GM21717 (cell line): ENCODE results near the gene ALDH1L1.

Experiments
- ATAC-seq: cut with Tn5 transposase; IDR thresholded peaks from one replicate; pipeline ENCODE4 v1.9.1; 2021; ENCODE audit warnings: mild to moderate bottlenecking, moderate library complexity; ENCODE audit not compliant: unreplicated experiment

Gene ALDH1L1

DNA sequence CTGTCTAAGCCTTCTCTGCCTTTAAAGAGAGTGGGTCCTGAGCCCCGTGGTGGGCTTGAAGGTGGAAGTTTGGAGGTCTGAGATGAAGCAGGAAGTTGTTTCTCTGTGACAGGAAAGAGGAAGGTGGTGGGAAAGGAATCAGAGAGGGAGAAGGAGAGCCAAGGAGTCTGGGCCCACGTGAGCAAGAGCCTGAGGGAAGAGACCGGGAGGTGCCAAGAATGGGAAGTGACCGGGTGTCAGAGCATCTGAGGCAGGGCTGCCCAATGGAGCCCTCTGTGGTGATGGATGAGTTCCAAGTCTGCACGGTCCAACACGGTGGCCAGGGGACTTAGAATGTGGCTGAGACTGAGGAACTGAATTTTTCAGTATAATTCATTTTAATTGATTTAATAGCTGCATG, 24.6 kb downstream of the ALDH1L1 start:
- no peak for ATAC-seq

DNA sequence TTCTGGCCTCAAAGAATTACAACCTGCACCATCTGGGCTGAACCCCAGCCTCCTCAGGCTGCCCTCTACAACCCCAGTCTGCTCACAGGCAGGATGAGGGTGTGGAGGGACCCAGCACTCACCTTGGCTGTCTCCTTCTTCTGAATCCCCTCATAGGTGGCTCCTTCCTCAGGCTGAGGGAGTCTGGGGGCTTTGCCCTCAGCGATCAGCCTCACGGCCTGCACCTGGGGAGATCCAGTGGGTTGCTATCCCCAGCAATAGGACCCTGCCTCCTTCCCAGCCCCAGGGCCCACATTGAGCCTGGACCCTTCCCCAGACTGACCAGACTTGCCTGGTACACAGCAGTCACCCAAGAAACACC, 25.1 kb downstream of the ALDH1L1 start:
- no peak for ATAC-seq

DNA sequence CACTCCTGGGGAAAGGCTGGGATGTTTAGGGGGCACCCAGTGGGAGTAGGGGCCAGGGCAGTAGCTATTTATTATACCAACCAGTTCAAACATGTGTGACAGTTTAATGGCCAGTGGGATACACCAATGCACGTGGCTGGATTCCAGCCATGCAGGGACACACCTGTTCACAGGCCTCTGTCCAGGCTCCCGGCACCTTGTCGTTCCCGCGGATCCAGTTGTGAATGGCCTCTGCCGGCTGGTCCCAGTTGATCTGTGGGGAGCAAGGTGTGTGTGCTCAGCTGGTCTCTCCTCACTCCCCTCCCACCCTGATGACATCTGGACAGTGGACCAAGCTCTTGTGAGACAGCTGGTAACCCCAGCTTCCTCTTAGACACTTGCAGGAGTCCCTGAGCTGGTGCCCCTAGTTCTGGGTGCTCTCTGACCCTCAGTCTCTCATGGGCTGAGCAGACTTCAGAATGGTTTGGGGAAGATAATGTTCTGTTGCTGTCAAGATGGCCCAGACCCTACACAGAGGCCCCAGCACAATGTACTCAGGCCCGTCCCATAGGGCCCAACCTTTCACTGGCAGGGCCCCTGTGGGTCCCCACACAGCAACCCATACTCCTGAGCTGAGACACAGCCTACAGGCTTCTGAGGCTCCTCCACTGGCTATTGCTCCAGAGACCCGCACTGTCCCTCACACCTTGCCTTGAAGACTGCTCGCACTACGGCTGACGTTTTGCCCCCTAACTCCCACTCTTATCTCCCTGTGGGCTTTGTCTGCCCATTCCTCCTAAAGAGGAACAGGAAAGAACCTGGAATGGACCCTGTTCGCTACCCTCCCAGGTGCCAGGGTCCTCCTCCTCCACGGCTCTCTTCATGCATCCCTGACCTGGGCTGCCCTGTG, 25.8 kb downstream of the ALDH1L1 start:
- no peak for ATAC-seq

DNA sequence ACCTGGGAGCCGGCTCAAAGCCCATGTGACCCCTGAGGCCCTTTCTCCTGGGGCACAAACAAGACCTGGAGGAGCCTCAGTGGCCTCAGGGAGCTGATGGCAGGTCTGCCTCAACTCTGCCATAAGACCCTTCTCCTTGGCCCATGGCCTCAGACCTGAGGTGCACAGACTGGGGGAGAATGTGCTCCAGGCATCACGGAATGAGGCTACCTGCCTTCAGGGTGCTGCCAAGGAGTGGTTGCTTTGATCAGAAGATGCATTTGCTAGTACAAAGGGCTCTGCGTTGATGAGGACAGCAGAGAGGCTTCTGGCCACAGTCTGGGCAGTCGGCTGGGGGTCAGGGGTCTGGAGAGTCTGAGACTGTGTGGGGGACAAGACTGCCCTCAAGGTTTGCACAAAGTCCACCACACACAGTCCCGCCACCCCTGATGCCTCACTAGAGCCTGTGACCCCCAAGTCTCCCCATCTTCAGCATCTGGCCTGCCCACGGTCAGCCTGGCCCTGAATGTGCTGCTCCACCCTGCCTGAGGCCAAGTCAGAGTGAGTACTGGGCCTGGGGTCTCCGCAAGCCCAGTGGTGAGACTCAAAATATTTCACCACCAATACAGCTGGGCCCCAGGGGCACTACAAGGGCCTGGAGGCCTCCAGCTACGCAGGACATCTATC, 26.6 kb downstream of the ALDH1L1 start:
- no peak for ATAC-seq

DNA sequence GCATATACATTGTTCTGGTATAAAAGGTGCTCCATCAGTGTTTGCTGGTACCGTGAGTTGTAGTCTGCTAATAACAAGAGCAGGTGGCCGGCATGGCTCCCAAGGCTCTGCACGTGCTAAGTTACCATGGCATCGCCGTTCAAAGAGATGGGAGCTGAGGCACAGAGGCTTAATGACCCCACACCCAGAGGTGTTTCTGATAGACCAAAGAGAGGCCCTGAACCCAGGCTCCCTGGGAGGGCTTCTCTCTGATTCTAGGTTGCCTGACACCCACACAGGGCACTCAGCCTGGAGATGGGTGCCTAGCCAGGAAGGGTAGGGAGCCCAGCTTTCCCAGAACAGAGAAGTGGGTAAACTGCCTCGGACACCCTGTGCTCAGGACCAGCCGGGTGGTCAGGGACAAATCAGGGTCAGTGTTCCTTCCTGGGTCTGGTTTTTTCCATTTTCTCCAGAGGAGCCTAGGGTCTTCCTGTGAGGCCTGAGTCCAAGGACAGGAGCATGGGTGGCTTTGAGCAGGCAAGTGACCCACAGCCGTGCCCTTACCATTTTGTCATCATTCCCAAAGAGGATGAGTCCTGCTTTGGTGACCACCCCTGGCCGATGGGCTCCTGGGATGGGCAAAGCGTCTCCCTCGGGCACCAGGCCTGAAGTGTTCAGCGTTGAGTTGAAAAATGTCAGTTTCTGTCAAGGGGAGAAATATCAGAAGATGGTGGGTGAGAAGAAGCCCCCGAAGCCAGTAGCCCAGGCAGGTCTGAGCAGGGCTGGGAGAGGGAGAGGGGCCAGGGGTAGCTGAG, 27.3 kb downstream of the ALDH1L1 start:
- no peak for ATAC-seq

DNA sequence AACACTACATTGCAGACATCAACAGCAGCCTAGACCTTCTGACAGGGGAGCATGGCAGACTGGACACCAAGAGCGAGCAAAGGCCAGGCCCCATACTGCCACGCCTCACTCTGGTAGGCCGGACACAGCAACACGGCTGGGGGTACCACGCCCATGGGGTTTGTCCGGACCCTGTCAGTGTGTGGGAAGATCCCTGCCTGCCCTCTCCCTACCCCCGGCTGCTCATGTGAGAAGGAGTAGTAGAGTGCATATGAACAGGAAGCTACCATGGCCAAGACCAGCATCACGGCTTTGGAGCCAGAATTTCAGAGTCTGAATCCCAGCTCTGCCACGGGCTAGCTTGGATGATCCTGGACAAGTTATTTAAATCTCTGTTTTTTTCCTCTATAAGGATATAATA, 27.9 kb downstream of the ALDH1L1 start:
- ATAC-seq, result no peak

DNA sequence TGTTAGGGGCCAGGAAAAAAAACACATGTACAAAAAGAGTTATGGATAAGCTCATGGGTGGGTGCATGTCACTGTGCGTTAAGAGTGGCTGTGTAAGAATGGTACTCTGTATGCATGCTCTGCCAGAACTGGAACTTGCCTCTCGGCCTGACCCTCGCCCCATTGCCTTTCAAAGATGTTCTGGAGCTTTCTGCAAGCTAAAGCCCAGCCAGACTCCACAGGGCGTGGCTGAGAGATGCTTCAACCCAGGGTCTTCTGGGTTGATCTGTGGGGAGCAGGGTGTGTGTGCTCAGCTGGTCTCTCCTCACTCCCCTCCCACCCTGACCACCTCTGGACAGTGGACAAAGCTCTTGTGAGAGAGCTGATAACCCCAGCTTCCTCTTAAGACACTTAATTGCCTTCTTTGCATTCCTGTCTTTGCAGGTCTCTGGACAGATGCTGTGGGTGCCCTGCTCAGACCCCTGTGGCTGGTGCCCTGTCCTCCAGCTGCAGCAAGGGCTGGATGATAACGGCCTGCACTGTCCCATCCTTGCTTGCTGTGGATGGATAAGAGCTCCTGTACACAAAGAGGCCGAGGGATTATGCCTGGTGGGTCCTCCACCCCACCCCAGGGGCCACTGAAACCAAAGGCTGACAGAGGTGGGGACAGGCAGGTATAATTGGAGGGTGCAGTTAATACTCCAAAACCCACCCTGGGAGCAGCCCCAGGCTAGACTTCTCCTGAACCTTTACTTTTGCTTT, 28.7 kb downstream of the ALDH1L1 start:
- ATAC-seq, result no peak

DNA sequence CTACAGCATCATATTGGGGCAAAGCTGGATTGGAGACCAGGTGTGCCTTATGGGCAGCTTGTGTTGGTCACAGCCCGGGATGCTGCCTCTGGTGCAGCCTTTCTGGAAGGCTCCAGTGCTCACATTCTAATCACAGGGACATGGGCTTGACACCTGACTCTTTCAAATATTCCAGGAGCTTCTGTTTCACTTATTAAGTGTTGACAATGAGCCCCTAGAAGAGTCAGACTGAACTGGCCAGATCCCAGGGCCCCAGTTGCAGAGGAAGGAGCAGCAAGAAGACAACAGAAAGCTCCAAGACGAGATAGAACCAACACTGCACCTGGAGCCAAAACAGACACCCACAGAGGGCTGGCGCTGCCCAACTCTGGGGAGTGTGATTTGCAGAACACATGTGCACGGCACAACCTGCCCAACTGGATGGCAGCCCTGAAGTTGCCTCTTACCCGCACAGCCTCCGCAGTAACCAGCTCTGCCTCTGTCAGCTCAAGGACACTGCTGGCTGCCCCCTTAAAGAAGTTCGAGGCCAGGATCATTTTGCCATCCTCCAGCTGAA, 30.3 kb downstream of the ALDH1L1 start:
- no peak for ATAC-seq

DNA sequence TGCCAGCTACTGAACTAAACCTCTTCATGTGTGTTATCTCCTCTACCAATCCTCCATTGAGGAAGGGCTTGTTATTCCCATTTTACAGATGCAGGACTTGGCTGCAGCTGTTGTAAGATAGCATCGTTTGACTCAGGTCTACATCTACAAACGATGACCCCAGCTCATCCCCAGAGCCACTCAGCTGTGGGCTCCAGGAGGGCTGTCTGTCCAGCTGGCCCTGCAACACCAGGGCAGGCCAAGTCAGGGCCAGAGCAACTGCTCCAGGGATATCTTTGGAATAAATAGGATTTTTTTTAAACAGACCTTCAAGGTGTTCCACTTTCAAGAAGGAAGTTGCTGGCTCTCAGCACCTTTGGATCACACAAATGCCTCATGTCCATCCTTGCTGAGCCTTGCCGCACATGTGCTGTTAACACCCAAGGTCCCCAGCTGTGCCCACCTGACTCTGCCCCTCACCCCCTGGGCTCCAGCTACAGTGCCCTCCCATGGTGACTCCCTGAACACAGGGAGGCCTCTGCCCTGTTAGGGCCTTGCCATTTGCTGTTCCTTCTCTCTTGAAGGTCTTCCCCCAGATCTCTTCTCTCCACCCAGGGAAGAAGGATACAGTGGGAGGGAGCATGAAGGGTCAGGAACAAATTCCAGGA, 31.0 kb downstream of the ALDH1L1 start:
- ATAC-seq, result no peak

DNA sequence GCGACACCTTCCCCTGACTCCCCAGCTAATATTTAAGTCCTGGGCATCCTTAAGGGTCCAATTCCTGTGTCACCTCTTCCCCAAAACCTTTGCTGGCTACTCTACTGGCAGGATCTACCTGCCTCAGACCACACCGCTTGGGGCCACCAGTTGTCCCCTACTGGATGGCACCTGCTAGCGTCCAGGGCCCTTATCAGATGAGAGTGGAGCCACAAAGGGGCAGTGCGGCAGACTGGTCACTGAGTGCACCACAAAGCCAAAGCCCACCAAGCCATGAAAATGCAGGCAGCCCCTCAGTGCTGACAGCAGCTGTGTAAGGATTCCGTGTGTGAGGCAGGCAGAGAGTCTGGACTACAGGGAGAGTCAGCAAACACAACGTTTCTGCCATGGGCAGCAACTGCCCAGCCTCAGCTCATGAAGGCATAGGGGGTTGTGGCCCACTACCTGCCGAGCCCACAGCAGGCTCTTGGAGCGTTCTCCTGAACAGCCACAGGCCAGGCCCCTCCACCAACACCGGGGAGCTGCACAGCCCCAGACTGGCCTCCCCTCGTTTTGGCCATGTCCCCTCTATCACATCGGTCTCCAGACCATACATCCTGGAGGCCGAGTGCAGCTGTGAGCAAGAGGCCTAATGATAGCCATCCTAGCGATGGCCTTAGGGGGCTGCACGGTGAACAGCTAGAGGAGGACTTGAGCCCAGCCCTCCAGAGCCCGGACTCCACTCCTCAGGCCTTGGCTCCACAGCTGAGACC, 32.3 kb downstream of the ALDH1L1 start:
- no peak for ATAC-seq

DNA sequence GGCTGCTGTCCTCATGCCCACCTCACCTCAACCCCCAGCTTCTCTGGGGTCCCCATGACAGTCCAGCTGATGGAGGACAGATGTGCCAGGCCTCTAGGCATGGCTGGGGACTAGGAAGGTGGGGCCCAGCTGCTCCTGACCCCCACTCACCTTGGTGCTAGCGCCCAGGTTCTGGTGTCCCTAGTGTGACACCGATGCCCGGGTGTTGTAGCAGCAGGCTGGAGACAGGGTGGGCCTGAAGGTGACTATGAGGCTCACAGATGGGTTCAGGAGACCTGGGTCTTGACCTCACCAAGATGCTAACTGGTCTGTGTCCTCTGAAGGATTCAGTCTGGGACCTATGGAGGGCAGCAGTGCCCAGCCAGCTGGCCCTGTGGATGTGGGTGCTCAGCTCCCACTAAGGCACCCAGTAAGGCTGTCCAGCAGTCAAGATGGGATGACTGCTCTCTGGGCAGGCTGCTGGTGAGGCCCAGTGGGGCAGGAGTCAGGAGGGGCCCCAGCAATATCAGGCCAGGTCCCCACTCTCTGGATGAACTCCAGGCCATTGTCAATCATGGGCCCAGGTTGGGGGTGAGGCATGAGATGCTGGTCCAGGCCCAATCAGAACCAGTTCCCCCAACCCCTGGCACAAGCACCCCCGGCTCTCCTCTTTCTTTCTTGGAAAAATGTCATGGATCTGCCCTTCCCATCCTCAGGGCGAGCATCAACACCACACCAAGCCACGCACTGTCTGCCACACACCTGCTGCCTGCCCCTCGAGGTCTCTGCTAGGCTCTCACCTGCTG, 33.0 kb downstream of the ALDH1L1 start:
- ATAC-seq, result no peak

DNA sequence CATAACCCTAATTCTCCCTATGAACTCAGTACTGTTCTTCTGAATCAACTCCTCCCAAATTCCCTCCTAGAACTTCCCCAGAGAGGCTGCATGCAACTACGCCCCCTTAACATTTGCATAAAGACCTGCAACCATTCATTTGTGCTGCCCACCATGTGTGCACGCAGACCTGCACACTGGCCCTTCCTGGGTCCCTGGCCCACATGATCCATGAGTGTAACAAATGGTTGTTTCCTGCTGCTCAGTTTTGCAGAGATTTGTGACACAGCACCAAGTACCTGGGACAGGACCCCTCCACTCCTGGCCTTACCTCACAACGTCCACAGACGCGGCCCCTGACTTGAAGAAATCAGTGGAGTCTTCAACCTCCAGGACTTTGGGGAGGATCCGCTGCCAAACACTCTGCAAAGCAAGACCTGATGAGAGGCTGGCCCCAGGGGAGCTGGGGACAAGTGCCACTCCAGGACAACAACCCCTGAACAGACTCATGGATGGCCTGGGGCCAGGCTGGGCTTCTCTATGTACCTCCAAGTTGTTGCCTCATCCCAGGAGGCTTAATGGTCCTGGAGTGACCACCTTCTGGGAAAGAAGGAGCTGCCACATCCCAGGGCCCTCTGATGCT, 33.8 kb downstream of the ALDH1L1 start:
- ATAC-seq, result no peak

DNA sequence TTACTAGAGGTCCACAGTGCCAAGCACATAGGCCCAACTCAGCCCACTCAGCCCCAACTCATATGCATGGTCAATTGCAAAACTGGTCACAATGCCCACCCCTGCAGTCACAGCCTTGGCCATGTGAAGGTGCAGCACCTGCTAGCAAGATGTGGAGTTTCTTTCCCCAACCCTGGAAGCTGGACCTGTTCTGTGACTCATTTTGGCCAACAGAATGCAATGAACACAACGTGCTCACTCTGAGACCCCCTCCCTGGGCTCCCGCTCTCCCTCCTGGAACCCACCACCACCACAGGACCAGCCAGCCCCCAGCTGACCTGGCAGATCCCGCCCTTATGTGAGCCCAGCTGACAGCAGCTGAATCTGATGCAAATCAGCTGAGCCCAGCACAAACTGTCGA, 34.4 kb downstream of the ALDH1L1 start:
- ATAC-seq, result no peak

DNA sequence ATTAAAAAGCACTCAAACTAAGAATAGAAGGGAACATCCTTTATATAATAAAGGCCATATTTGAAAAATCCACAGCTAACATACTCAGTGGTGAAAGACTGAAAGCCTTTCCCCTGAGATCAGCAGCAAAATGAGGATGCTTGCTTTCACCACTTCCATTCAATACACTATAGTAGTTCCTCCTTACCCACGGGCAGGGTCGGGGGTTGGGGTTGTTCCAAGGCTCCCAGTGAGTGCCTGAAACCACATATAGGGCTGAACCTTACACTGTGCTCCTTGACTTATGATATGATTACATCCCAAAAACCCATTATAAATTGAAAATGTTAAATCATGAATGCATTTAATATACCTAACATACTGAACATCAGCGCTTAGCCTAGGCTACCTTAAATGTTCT, 37.7 kb downstream of the ALDH1L1 start:
- ATAC-seq, result no peak

DNA sequence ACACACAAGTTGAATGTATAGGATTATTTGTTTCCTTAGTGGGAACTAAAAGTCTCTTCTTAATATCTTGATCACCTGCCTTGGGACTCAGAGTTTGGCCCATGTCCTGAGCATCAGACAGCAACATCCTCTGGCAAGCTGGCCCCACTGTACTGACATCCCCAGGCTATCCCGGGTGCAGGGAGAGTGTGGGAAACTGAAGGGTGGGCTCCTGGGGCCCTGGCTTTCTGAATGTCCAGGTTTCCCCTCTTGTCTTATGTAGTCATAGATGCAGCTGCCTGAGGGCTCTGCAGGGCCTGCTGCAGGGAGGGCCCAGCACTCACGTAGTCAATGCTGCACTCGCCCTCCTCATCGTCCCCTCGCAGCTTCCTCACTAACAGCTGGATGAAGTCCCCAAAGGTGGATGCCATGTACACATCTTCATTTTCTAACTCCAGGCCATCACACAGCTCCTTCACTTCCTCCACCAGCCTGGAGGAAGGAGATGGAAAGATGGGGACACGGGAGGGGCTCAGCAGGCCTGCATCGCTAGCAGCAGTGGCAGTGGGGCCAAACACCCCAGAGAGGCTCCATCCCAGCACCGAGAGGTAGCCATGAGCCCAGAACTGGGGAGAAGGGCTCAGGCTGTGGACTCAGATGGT, 42.8 kb downstream of the ALDH1L1 start:
- ATAC-seq, result no peak

DNA sequence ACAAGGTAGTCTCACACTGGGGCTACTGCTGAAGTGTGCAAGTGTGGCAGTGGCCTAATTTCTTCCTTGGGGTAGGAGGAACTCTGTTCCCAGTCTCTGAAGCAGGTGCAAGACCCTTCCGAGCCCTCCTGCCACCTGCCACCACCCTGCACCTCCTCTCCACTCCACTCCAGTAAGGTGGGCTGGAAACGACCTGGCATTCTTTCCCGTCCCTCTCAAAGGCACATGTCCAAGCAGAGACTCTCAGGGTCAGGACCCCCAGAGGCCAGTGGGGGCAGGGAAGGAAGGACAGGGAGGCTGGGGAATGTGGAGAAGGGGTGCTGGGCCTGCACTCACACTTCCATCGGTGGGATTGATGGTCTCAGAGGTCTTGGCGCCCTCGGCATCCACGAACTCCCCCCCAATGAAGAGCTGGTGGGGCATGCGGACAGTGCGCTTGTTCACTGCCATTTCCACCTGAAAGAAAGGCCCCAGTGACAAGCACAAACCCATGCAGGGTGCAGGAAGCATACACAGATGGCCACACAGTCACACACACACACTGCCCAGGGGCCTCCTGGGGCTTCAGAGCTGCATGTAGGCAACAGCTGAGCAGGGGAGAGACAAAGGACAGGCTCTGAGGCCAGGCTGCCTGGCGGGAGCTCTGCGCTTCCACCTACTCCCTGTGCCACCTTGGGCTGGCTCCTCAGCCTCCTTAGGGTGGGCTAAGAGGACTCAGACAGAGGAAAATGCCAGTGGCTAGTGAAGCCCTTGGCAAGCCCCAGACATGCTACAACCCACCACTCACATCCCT, 43.8 kb downstream of the ALDH1L1 start:
- no peak for ATAC-seq
